DMS 273 treated with DMSO at 0.1 percent for 48 hours (cell line): ENCODE measurements around the gene PRKCE.

Experiments
- DNase-seq: peaks from one replicate; lab custom pipeline; 2025; lab: John Stamatoyannopoulos, UW

Gene PRKCE

DNA sequence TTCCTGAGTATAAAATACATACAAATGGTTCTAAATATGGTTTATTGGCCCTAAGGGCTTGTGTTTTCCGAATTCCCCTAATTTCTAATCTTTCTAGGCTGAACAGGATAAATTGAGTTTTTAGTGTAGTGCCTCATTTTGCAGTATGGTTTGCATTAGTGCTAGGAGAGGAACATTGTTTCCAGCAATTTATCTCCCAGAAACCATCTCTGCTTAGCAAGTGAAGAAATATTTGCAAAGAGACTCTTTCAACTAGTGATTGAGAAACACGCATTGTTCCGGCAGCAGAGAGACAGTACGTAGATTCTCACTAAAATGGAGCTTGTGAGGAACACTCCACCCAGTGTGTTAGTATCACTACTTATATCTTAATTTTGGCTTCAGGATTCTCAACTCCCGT, 468.0 kb downstream of the PRKCE start:
- DNase-seq: no peak

GRCh38 chr2:46120792-46121555, 469.5 kb downstream of the PRKCE start:
- DNase-seq: no peak

- no peak for DNase-seq
Observed at GRCh38 chr2:46122318-46122976, 471.0 kb downstream of the PRKCE start.

DNA sequence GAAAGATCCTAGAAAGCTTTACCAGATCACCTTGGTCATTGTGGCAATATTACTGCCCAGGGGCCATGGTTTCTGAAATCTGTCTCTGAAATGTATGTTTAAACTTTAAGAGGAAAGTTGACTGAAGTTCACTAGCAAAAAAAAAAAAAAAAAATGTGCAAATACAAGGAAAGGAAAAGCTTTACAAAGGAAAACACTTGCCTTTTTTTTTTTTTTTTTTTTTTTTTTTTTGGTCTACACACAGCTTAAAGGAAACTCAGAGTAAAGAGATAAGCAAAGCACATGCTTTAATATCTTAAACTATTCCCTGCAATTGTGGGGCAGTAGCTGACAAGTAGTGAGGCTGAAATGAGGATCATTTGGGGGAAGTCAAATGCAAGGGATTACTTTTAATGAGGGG, 471.5 kb downstream of the PRKCE start:
- no peak for DNase-seq

DNA sequence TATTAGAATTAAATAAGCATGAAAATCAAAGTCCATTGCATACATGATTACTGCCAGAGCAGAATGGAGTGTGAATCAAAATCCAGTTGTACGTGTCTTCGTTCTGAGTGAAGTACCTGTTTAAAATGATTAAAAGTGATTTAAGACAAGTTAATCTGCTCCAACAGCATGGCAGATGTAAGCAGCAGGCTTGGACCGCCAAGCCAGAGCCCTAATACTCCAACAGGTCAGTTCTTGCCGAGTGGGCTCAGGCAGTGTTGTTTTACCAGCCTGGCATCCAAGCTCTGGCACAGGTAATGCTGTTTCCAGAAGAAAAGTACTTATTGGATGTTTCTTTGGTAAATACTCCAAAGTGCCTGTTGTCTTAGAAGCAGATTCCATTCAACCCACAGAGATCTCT, 474.3 kb downstream of the PRKCE start:
- no peak for DNase-seq

DNA sequence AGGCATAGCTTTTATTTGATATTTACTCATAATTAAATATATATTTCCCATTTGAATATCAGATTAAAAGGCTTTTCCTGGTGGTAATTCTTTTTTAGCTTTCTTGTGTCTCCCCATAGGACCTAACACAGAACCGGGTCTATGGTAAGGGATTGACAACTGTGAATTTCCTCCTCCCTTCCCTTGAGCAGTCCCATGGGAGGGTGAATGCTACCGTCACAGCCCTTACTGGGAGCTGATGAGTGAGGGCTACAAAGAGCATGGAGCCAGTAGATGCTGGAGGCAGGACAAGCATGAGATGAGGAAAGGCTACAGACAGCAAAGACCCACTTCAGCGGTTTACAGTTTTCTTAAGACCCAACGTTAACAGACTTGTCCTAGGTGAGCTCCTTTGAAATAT, 475.1 kb downstream of the PRKCE start:
- DNase-seq: no peak

DNA sequence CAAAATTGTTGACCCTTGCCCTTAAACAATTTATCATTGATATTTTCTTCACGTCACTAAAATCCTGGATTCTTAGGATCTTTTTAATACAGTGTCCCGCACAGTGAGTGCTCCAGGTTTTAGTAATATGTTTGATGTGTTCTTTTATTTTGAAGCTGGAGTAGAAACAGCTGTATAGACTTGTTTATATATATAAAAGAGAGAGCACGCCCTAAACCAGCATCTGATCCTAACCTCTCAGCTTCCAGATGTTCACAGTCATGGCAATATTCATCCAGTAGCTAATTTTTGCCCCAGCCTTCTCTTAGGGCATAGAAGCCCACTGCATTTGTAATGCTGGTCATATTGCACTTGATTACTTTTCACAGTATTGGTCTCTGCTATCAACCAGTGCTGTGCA, 475.7 kb downstream of the PRKCE start:
- DNase-seq: no peak

- no peak for DNase-seq
Observed at GRCh38 chr2:46130511-46130910, 479.0 kb downstream of the PRKCE start.

DNA sequence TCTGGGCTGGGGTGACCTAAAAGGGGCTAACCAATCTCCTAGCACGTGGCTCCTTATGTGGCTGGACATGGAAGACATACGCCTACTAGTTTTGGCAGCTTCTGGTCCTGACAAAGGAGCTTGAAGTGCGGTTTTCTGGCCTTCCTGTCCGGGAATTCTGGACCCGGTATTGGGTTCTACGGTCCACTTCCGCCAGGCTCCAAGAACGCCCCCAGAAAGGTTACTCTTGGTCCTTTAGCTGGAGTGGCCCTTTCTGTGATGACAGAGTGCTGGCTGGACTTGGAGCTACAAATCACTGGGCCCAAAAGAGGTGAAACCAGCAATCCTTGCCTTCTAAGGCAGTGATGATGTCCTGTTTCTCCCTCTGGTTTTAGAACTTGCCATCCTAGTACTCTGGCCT, 481.5 kb downstream of the PRKCE start:
- no peak for DNase-seq

- DNase-seq: peak; percentile 68
Observed at GRCh38 chr2:46134531-46135227, 483.2 kb downstream of the PRKCE start.

- no peak for DNase-seq
Observed at GRCh38 chr2:46135228-46135855, 483.9 kb downstream of the PRKCE start.

DNA sequence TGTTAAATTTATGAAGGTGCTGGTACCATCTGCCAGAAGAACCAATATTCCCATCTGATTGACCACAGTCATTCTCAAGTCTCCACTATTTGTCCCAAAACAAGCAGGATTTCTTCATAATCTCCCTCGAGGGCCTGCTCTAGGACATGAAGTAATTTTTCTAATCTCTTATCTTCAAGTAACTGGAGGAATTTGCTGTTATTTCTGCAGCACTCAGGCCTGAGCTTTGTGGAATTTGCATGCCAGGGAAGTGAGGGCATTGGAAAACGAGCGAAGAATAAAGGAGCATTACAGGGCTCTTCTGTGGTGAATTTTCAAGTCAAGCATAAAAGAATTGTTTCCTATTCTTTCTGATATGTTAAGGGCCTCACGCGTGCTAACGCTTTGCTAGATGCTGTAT, 484.5 kb downstream of the PRKCE start:
- no peak for DNase-seq

DNA sequence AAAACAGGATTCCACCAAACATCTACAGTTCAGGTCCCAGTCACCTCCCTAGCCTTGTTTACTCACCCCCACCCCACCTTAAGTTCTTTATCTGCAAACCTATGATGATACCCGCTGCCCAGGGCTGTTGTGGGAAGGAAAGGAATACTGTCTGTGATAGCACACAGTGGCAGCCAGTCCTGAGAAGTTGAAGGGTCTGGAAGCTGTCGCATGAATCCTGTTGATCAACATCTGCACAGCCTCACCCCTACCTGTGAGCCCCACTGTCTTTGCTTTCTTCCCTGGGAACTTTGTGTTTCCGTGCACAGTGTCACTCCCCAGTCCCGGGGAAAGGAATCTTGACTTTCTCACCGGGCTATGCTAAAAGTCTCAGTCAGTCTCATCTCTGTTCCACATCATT, 485.0 kb downstream of the PRKCE start:
- no peak for DNase-seq

DNA sequence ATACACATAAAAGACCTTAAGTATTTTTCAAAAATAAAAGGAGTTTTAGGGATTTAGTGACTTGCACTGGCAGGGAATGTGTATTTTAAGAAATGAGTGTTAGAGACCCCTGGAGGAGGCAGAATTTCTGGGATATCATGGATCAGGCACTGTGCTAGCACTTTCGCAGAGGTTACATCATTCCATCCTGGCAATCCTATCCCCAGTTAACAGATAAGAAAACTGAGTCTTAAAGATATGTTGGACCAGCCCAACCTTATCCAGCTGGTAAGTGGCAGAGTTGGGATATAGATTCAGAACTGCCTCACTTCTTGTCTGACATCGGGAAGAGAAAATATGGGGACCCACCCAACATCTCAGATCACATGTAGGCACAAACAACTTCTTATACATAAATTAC, 485.5 kb downstream of the PRKCE start:
- no peak for DNase-seq

- DNase-seq: no peak
Observed at GRCh38 chr2:46142546-46143428, 491.3 kb downstream of the PRKCE start.

DNA sequence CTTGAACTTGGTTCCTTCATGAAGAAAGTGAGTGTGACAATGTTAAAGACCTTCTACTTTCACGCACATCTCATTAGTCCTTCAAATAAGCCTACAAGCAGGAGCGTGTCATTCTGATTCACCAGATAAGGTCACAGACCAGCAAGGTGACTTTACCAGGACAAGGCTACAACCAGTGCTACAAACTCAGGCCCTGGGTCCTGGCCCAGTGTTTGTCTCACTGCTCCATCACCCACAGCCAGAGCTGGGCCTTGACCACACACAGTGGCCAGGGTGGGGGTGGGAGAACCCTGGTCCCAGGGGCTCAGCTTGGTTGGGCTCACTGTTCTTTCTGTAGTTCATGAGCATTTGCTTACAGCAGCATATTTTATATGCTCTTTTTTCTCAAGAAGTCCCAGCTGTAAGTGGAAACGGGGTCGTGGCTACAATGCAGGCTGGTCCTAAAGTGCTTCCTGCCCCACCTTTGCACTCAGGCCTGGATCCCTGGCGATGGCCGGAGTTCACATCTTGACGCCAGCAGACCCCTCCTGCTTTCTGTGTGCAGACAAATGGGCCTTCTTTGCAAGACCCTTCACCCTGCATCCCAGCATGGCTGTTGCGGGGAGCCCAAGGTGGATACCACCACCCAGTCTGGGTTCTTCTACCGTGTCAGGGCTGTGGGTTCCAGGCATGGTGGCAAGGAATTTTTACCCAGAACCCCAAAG, 492.1 kb downstream of the PRKCE start:
- DNase-seq: no peak

- no peak for DNase-seq
Observed at GRCh38 chr2:46144133-46144800, 492.8 kb downstream of the PRKCE start.

- DNase-seq: no peak
Observed at GRCh38 chr2:46145017-46145416, 493.5 kb downstream of the PRKCE start.

DNA sequence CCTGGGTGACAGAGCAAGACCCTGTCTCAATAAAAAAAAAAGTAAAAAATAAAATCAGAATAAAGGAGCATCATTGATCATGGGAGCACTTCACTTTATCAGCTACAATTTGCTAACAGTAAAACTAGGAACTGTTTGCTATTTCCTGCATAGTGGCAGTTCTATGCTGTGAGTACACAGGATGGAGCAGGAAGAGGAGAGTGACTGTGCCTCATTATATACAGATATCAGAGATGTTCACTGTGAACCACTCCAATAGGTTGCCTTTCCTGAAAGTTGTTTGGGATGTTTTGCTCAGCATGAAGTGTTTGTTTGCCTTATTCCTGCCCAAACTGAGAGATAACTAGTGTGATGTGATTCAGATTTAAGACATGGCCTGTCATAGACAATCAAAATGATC, 494.4 kb downstream of the PRKCE start:
- DNase-seq: no peak

DNA sequence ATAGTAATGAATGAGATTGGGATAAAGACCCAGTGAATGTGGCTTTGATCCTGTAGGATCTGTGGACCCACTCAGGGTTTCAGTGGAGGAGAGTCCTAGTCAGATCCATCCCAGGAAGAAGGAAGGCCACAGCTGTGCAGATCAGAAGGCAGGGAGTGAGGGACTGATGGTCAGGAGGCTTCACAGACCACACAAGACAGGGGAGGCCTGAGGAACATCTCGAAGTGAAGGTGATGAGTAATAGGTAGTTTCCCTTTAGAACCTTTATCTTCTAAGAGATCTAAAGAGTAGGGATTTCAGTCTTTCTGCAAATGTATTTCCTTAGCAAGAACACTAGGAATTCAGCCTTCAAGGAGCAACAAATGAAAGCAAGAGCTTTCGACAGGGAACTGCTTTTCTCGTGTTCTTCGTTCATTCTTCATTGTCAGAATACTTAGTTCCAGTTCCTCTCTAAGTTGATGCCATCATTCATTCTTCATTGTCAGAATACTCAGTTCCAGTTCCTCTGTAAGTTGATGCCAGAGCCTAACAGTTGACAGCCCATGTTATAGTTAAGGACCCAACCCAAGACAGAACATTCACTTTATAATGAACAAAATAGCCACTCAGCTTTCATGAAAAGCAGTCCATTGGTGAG, 495.5 kb downstream of the PRKCE start:
- DNase-seq: no peak
